ENCODE data around the gene WNT10A.
"Not testable (repeated sequence)": the region's sequence is repeated elsewhere in the genome, so short reads cannot be mapped to it uniquely, and the experiment has no call there.

GRCh38 chr2:218846963-218847362, 33.7 kb upstream of the WNT10A start:
- not testable (repeated sequence) for TF ChIP-seq CTCF (IDR thresholded peaks at IDR 0.05; ENCODE audit: insufficient read depth, low read depth, low read length); EZH2 (IDR thresholded peaks at IDR 0.05; ENCODE audit: insufficient read depth, low read length)
